NCI-H2081 (cell line): Measurements from ENCODE around the gene TMEM95.
"Not testable (repeated sequence)": the region's sequence is repeated elsewhere in the genome, so short reads cannot be mapped to it uniquely, and the experiment has no call there.

Experiments
- DNase-seq, 2 experiments: peaks; one replicate each; lab custom pipeline; 2025; lab: John Stamatoyannopoulos, UW

Gene TMEM95

GRCh38 chr17:7346761-7347614 lies 8.0 kb upstream of the TMEM95 start:
- DNase-seq = no peak

DNA sequence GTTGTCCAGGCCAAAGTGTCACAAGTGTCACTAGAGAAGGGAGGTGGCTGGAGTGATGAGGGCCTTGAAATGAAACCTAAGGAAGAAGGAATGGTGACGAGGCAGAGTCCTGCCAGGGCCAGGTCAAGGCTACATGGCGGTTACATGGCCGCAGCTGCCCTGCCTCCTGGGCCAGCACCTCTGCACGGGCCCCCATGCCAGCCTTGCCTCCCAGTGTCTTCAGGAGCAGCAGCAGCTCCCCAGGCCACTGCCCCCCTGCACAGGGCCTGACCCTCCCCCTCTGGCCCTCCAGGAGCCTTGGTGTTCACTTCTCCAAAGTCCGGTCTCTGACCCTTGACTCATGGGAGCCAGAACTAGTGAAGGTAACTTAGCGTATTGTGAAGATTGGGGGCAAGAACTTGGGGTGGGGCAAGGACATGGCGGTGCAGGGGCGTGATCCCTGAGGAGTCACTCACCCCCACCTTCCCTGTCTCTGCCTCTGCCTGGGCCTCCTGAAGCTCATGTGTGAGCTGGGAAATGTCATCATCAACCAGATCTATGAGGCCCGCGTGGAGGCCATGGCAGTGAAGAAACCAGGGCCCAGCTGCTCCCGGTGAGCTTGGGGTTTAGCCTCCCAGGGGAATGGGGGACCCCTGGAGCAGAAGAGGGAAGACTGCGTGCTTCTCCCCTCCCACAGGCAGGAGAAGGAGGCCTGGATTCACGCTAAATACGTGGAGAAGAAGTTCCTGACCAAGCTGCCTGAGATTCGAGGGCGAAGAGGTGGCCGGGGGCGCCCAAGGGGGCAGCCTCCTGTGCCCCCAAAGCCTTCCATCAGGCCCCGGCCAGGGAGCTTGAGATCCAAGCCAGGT lies 7.1 kb upstream of the TMEM95 start:
- DNase-seq = no peak

- DNase-seq = no peak
These were observed 6.3 kb upstream of the TMEM95 start for GRCh38 chr17:7348478-7349242.

- no peak for DNase-seq
These were observed 3.1 kb upstream of the TMEM95 start, which contains the start of gene KCTD11 for GRCh38 chr17:7351665-7352502. KCTD11 (plus strand) TSS chr17:7352162.

GRCh38 chr17:7352503-7352889 lies 2.5 kb upstream of the TMEM95 start:
- DNase-seq = no peak

DNA sequence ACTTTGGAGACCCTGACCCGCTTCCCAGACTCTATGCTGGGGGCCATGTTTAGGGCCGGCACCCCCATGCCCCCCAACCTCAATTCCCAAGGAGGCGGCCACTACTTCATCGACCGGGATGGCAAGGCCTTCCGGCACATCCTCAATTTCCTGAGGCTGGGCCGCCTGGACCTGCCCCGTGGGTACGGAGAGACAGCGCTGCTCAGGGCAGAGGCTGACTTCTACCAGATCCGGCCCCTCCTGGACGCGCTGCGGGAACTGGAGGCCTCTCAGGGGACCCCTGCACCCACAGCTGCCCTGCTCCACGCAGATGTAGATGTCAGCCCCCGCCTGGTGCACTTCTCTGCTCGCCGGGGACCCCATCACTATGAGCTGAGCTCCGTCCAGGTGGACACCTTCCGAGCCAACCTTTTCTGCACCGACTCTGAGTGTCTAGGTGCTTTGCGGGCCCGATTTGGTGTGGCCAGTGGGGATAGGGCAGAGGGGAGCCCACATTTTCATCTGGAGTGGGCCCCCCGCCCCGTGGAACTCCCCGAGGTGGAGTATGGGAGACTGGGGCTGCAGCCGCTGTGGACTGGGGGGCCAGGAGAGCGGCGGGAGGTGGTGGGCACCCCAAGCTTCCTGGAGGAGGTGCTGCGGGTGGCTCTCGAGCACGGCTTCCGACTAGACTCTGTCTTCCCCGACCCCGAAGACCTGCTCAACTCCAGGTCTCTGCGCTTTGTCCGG lies 1.9 kb upstream of the TMEM95 start:
- no peak for DNase-seq

GRCh38 chr17:7354262-7354843 lies 603 bp upstream of the TMEM95 start:
- DNase-seq = no peak

- no peak for DNase-seq
These were observed 617 bp downstream of the TMEM95 start for GRCh38 chr17:7355573-7355972.

GRCh38 chr17:7356072-7356549 lies 1.2 kb downstream of the TMEM95 start:
- DNase-seq = peak; percentile 44 to 63

DNA sequence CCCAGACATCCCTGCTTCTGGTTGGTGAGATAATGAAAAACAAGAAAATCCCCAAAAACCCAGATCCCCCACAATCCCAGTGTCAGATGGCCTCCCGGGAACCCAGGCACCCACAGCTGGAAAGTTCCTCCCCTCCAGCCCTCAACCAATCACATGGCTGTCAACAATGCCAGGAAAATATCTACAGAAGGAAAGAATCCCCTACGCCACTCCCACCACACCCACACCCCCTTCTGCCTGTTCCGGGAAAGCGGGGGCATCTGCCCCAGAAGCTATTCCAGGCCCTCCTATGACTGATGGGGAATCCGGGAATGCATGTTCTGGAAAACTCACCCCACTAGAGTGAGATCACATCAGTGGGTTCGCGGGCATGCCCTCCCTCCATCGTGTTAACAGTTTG lies 1.8 kb downstream of the TMEM95 start:
- DNase-seq = no peak

DNA sequence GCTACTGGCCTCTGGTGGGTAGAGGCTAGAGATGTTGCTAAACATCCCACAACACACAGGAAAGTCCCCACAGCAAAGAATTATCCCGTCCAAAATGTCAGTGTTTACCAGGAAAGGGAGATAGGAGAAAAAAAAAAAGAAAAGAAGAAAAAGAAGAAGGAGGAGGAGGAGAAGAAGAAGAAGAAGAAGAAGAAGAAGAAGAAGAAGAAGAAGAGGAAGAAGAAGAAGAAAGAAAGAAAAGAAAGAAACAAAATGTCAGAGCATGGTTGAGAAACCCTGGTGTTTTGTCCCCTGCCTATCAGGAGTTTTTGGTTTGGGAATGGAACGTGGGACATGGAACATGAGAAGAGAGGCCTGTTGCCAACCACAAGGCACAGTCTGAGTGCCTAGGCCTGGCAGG lies 2.4 kb downstream of the TMEM95 start:
- no peak for DNase-seq

- DNase-seq = no peak
These were observed 7.0 kb downstream of the TMEM95 start for GRCh38 chr17:7361906-7362305.

DNA sequence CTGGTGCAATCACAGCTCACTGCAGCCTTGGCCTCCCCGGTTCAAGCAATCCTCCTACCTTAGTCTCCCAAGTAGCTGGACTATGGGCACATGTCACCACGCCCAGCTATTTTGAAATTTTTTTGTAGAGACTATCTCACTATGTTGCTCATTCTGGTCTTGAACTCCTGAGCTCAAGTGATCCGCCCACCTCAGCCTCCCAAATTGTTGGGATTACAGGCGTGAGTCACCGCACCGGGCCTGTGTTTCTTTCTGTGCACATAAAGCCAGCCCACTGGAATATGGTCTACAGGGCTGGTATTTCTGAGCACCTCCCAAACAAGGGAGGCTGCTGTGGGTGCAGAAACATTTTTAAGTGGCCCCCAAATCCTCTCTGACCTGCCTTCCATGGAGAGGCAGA lies 8.4 kb downstream of the TMEM95 start:
- no peak for DNase-seq

- not testable (repeated sequence) for DNase-seq
These were observed 11.0 kb downstream of the TMEM95 start for GRCh38 chr17:7365963-7366362.

DNA sequence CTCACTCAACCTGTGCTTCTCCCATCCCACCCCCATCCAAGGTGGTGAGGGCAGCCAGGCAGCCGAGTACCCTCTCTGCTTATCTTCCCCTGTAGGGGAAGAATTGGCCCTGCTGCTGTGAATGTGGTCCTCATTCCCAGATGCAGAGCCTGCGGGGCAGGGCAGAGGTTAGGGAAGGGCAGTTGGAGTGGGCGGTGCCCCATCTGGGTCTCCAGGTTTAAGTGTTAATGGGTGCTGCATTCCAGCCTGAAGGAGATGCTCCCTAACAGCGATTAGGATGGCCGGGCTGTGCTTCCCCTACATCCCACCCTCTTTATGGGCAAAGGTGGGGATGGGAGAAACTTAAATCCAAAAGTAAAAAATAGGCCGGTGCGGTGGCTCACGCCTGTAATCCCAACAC lies 12.1 kb downstream of the TMEM95 start:
- no peak for DNase-seq

DNA sequence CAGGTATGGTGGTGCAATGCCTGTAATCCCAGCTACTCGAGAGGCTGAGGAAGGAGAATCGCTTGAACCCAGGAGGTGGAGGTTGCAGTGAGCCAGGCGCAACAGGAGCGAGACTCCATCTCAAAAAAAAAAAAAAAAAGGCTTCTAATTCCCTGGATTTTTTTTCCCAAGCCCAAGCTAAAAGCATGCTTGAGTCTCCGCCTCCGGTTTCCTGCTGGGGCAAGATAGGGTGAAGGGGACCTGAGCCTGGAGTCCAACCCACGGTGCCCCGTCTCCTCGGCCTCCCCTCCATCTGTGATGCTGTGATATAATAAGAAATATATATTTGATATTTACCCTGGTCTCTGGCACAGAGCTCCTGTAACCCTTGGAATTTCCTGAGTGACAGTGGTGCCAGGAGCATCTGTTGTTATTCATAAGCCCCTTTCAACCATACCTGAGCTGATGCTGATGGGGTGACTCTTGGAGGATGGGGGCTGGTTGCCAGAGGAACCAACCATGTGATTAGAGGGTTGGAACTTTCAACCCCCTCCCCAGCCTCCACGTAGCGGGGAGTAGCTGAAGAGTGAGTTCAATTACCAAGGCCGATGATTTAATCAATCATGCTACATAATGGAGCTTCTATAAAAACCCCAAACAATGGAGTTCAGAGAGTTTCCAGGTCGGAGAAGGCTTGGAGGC lies 13.1 kb downstream of the TMEM95 start:
- no peak for DNase-seq

GRCh38 chr17:7368599-7368994 lies 13.6 kb downstream of the TMEM95 start:
- DNase-seq = not testable (repeated sequence)

GRCh38 chr17:7369825-7370224 lies 14.9 kb downstream of the TMEM95 start:
- DNase-seq = no peak

GRCh38 chr17:7370853-7371252 lies 15.9 kb downstream of the TMEM95 start:
- no peak for DNase-seq

- DNase-seq = no peak
These were observed 19.4 kb downstream of the TMEM95 start for GRCh38 chr17:7374353-7374752.
